Measurements from ENCODE around the gene C6orf47. TPM values are rescaled to one million over a fixed set of nuclear protein-coding genes. Genes with fewer than 3 reads are reported as not detected.

Gene C6orf47
- total RNA-seq, 1 donor from 2014 or later = 21.5 TPM

- DNase-seq (ENCODE audit: low spot score) = no peak
These were observed 27.5 kb upstream of the C6orf47 start for GRCh38 chr6:31687860-31688693.

- DNase-seq (ENCODE audit: low spot score) = no peak
These were observed 26.7 kb upstream of the C6orf47 start for GRCh38 chr6:31687321-31687720.

- DNase-seq (ENCODE audit: low spot score) = no peak
These were observed 25.9 kb upstream of the C6orf47 start for GRCh38 chr6:31686483-31686882.

- no peak for DNase-seq (ENCODE audit: low spot score)
These were observed 23.0 kb upstream of the C6orf47 start for GRCh38 chr6:31683591-31683990.

- no peak for DNase-seq (ENCODE audit: low spot score)
These were observed 20.6 kb upstream of the C6orf47 start for GRCh38 chr6:31681135-31681671.

- peak; percentile 89 for DNase-seq (ENCODE audit: low spot score)
These were observed 19.9 kb upstream of the C6orf47 start, which contains the start of gene LY6G5C for GRCh38 chr6:31680226-31681134. TSS of gene LY6G5C (minus strand) at chr6:31681067. CDS start at chr6:31680373, 694 bp downstream.

GRCh38 chr6:31677955-31678354 lies 17.4 kb upstream of the C6orf47 start:
- DNase-seq (ENCODE audit: low spot score) = no peak

- DNase-seq (ENCODE audit: low spot score) = no peak
These were observed 16.3 kb upstream of the C6orf47 start for GRCh38 chr6:31676904-31677303.

GRCh38 chr6:31676322-31676903 lies 15.8 kb upstream of the C6orf47 start:
- DNase-seq (ENCODE audit: low spot score) = no peak

GRCh38 chr6:31669676-31670075 lies 9.1 kb upstream of the C6orf47 start, which contains the start of gene LY6G5B:
TSS of gene LY6G5B (plus strand) at chr6:31669976. CDS start at chr6:31670951, 975 bp downstream.
- no peak for DNase-seq (ENCODE audit: low spot score)

- DNase-seq (ENCODE audit: low spot score) = no peak
These were observed 5.9 kb upstream of the C6orf47 start for GRCh38 chr6:31666337-31666965.

GRCh38 chr6:31665501-31666336 lies 5.1 kb upstream of the C6orf47 start, which contains the start of gene CSNK2B:
TSS of gene CSNK2B (plus strand) at chr6:31666080. CDS start at chr6:31666832, 752 bp downstream.
- DNase-seq (ENCODE audit: low spot score) = peak; percentile 99

GRCh38 chr6:31664790-31665500 lies 4.4 kb upstream of the C6orf47 start, which contains the start of gene GPANK1:
TSS of gene GPANK1 (minus strand) at chr6:31664997. CDS start at chr6:31664478, 519 bp downstream.
- DNase-seq (ENCODE audit: low spot score) = peak; percentile 92

GRCh38 chr6:31663961-31664789 lies 3.6 kb upstream of the C6orf47 start:
- DNase-seq (ENCODE audit: low spot score) = no peak

- DNase-seq (ENCODE audit: low spot score) = no peak
These were observed 2.8 kb upstream of the C6orf47 start for GRCh38 chr6:31663126-31663960.

GRCh38 chr6:31662124-31662723 lies 1.6 kb upstream of the C6orf47 start:
- no peak for DNase-seq (ENCODE audit: low spot score)

Measured in ureter (tissue), 1 donor.